ENCODE data around the gene DLGAP3.

DLGAP3 gene

DNA sequence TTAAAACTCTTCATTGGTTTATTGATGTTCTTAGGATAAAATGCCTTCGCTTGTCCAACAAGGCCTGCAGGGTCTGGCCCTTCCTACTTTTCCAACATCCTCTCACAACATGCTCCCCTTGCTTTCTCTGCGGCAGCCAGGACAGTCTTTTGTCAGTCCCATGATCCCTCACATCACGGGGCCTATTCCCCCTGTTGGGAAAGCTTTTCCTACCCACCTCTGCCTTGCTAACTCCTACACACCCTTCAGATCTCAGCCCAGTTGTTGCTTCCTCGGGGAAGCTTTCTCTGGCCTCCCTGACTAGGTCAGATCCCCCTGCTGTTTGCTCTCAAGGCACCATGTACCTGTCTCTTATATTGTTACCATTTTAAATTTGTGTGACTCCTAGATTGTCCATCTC is 19.0 kb downstream of the DLGAP3 start:
- H3K4me3 ChIP-seq (ENCODE audit: low read length), result no peak overlapping the region
- TF ChIP-seq, protein P1, sequence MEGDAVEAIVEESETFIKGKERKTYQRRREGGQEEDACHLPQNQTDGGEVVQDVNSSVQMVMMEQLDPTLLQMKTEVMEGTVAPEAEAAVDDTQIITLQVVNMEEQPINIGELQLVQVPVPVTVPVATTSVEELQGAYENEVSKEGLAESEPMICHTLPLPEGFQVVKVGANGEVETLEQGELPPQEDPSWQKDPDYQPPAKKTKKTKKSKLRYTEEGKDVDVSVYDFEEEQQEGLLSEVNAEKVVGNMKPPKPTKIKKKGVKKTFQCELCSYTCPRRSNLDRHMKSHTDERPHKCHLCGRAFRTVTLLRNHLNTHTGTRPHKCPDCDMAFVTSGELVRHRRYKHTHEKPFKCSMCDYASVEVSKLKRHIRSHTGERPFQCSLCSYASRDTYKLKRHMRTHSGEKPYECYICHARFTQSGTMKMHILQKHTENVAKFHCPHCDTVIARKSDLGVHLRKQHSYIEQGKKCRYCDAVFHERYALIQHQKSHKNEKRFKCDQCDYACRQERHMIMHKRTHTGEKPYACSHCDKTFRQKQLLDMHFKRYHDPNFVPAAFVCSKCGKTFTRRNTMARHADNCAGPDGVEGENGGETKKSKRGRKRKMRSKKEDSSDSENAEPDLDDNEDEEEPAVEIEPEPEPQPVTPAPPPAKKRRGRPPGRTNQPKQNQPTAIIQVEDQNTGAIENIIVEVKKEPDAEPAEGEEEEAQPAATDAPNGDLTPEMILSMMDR (conservative IDR thresholded peaks at IDR 0.05; ENCODE audit: low read length), result no peak

GRCh38 chr1:34908369-34908768 is 21.1 kb downstream of the DLGAP3 start:
- DNase-seq (ENCODE audit: low read depth), result no peak
- TF ChIP-seq, protein P1 (conservative IDR thresholded peaks at IDR 0.05; ENCODE audit: low read length), result no peak
- H3K4me3 ChIP-seq (ENCODE audit: low read length), result no peak overlapping the region

More for the DNA sequence above, 19.0 kb downstream of the DLGAP3 start:
- no peak for DNase-seq (ENCODE audit: low read depth)

GRCh38 chr1:34907487-34908090 is 21.9 kb downstream of the DLGAP3 start:
- TF ChIP-seq, protein P1 (conservative IDR thresholded peaks at IDR 0.05; ENCODE audit: low read length), result no peak
- DNase-seq (ENCODE audit: low read depth), result no peak
- H3K4me3 ChIP-seq (ENCODE audit: low read length), result no peak overlapping the region

DNA sequence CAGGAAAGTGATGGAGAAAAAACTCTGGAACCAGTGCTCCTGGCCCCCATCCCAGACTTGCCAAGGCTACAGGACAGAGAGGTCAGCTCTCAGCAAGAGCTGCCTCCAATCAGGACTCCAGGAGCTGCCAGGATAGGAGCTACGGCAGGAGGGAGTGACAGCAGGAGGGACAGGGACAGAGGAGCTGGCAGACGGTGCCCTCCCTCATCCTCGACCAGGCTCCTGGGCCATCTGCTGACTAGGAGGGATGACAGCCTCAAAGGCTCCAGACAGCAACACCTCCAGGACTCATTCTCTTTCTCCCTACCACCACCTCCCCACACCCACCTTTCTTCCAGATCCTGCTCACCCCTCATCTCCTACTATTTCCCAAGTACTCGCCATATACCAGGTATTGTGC is 22.7 kb downstream of the DLGAP3 start:
- TF ChIP-seq, protein P1 (conservative IDR thresholded peaks at IDR 0.05; ENCODE audit: low read length), result no peak
- DNase-seq (ENCODE audit: low read depth), result no peak
- no peak overlapping the region for H3K4me3 ChIP-seq (ENCODE audit: low read length)

DNA sequence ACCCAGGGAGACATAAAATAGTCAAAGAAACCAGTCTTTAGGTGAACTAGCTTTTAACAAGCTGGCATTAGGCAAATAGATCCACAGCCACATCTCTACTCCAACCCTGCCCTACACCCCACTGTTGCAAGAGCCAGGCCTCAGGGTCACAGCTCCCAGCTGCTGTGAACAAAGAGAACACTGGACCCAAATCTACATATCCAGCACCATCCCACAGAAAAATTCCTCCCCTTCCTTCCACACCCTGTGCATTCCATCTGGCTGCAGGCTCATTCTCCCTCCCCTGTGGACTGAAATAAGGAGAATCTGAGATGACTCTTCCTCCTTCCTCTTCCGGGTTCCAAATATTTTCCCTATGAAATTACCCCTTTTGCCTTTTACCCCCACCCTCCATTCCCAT is 23.2 kb downstream of the DLGAP3 start:
- no peak for DNase-seq (ENCODE audit: low read depth)
- TF ChIP-seq, protein P1 (conservative IDR thresholded peaks at IDR 0.05; ENCODE audit: low read length), result no peak
- H3K4me3 ChIP-seq (ENCODE audit: low read length), result no peak overlapping the region

DNA sequence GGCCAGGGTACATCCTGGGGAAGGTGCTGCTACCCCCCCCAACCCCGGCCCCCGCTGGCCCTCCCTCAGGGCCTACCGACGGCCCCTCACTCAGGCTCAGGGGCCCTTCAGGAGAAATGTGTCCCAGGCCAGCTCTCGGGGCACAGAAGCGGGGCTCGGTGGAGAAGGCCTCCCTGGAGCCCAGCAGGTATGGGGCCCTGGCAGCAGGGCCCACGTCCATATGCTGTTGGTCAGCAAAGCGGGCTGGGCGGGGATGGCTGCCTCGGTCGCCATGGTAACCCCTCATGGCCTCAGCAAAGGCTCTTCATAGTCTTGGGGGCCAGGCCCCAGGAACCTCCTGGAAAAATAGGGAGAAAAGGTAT is 24.4 kb downstream of the DLGAP3 start:
- TF ChIP-seq, protein P1 (conservative IDR thresholded peaks at IDR 0.05; ENCODE audit: low read length), result no peak
- DNase-seq (ENCODE audit: low read depth), result no peak
- no peak overlapping the region for H3K4me3 ChIP-seq (ENCODE audit: low read length)

GRCh38 chr1:34904236-34905097 is 25.0 kb downstream of the DLGAP3 start:
- TF ChIP-seq, protein P1 (conservative IDR thresholded peaks at IDR 0.05; ENCODE audit: low read length), result no peak
- DNase-seq (ENCODE audit: low read depth), result no peak
- H3K4me3 ChIP-seq (ENCODE audit: low read length), result no peak overlapping the region

Measured in AG10803 (cell line).